ENCODE measurements around the gene TNFRSF1B.

TNFRSF1B gene

DNA sequence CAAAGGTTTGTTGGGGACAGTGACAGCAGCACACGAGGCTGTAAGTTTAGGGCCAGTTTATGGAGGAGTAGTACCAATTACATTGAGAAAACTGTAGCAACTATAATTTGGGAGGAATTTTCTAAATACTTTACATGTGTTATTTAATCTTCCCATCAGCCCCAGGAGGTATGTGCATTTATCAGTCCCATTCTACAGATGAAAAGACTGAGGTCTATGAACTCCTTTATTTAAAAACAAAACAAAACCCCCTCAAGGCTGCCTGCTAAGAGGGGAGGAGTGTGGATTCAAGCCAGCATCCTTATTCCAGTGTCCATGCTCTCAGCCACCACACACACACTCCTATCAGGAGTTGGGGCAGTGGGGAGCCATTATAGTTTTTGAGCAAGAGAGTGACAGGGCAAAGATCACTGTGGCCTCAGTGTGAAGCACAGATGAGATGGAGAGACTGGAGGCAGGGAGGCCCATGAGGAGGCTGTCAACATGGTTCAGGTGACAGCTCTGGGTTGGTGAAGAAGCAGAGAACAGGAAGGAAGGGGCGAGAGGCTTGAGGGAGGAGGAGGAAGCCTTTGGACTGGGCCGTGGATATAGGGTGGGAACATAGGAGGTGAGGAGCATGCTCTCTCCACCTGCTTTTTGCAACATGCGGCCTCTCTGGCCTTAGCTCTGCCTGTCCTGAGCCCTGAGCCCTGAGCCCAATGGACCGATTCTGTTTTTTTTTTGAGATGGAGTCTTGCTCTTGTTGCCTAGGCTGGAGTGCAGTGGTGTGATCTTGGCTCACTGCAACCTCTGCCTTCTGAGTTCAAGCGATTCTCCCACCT, 9.7 kb downstream of the TNFRSF1B start:
- DNase-seq = no peak

DNA sequence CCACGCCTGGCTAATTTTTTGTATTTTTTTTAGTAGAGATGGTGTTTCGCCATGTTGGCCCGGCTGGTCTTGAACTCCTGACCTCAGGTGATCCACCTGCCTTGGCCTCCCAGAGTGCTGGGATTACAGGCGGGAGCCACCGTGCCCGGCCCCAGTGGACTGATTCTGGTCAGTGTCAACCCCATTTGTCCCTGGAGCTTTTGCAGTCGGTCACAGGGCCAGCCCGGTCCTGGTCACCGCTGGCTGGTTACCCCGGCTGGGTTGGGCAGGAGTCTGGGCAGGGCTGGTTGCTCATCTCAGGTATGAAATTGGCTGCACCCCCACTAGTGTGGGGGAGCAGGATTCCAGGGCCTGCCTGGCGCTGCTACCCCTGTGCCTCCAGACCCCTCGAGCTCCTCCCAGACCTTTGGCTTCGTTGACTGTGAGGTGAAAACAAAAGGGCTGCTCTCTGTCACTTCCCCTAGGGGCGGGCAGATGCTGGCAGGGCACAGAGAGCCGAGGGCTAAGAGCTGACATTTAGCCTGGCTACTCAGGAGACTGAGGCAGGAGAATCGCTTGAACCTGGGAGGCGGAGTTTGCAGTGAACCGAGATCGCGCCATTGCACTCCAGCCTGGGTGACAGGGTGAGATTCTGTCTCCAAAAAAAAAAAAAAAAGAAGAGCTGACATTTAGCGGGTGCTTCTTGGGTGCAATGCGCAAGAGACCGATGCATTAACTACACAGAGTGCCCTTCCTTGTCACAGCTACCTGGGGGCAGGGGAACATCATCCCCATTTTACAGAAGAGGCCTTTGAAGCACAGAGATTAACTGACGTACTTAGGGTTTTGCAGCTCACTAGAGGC, 10.6 kb downstream of the TNFRSF1B start:
- no peak for DNase-seq

DNA sequence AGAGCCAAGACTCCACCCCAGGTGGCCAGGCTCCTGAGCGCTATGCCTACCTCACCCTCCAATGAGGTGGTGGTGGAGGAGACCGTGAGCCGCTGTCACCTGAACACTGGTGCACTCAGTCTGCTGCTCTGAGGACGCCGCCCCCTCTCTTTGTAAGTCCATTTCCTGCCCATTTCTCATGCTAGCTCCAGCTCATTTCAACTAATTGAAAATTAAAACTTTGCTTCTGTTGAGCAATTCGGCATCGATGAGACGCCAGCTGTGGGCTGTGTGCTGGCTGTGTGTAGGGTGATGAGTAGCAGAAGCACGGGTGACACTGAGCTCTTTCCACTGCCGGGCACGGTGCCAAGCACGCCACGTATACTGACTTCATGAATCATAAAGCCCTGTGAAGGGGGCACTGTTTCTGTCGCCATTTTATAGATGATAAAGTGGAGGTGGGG, 11.2 kb downstream of the TNFRSF1B start:
- peak; percentile 96 for DNase-seq

DNA sequence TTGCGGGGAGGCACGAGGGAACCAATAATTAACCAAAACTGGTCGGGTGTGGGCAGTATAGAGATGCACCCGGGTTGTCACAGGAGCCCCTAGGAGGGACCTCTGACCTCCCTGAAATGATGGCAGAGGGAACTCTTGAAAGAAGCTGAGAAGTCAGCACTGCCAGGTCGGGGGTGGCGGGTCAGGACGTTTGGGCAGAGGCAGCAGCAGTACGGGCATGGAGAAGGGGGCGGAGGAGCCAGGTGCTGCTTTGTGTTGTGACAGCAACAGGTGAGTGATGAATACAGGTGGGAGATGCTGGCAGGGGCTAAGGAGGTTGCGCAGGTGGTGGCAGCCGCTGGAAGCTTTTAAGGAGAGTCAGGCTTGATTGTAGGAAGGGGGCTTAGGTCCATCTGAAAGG, 11.7 kb downstream of the TNFRSF1B start:
- DNase-seq = no peak

DNA sequence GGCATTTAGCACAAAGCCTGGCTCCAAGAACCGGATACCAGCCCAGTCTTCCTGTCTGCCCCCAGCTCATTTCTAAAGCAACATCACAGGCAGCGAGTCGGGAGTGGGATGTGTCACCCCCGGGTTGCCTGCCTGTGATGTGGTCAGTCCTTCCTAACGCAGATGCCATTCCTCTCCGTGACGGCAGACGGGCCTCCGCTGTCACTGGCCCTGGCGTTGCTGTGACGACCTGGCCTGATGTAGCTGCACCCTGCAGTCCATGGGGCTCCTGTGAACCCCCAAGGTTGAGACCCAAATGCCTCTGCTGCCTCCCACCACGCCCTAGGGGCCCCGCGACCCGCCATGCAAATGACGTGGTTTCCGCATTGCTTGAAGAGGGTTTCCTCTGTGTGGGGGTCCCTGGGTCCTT, 12.3 kb downstream of the TNFRSF1B start:
- peak; percentile 90 for DNase-seq

DNA sequence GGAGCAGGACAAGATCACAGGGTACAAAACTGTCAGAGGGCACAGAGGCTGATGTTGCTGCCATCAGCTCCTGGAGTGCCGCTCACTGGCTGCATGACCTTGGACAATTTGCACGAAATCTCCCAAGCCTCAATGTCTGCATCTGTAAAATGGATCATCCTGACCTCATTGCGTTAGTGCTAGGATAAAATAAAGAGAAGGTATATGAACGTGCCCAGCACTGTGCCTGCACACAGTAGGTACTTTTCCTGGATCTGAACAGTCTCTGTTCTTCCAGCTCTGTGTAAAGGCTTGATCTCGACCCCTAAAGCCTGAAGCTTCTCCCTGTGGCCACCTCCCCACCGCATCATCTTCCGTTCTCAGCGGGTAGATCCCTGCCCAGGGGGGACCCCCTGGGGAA, 12.9 kb downstream of the TNFRSF1B start:
- no peak for DNase-seq

DNA sequence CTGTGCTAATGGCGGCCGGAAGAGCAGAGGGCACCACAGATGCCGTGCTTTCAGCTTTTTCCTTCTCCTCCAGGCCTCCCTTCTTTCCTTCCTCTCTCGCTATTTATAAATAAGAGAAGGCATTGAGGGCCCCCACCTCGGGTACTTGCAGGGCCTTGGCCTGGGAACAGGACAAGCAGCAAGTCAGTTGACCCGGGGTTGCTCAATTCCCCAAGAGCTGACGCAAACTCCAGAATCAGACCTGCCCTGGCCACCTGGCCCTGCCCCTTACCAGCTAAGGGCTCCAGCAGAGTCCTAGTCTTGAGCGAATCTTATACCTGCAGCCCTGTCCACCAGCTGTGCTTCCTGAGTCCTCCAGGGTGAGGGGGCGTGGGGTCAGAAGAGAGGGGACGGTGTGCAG, 13.5 kb downstream of the TNFRSF1B start:
- DNase-seq = no peak

DNA sequence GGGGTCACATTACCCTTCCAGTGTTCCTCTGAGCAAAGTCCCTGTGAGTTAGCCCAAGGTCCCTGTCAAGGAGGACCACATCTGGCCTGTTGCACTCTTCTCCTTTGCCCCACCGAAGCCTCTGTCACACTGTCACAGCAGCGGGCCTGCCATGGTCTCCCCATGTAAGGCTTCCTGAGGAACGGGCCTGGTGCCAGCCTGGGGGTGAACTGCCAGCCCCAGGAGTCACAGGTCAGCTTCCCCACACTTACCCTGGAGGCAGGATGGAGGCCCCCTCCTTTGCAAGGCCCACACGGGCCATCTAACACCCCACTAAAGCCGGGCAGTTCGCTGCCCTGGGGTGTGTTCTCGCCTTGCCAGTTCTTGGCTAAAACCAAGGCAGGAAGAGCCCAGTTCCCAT, 14.1 kb downstream of the TNFRSF1B start:
- no peak for DNase-seq

DNA sequence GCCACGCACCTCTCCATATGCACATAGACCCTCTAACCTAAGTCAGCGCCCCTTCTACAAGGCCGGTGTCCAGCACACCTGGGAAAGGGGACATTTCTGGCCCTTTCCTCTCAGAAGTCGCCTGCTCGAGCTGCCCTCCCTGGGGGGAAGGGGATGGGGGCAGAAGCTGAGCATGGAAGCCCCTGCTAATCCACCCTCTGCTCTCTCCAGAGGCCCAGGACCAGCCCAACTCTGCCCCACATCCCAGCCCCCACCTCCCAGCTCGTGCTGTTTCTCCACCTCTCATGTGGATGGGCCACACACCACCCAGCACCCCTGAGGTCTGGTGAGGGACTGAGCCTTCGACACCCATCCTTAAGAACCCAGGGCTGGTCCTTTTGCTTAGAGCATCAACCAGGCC, 14.8 kb downstream of the TNFRSF1B start:
- DNase-seq = no peak

DNA sequence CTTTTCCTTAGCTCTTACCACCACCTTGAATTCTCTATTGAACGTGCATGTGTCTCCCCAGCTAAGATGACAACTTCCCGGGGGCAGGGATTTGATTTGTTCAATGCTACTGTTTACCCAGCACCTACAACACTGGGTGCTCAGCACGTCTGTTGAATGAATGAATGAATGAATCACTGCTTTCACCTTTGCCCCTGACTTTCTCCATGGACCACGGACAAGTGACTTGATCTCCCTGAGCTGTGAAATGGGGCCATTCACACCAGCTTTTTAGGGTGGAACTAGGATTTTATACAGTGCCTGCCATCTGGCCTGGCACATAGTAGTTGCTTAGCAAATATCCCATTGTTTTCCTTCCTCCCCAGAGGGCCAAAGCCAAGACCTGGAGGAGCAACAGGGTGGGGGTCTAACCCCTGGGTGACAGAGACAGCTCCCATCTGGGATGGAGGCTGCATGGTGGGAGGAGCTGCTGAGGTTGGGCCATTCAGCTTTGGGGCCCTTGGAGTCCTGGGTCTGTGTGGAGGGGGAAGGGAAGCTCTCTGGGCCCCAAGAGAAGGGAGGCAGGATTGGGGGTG, 15.7 kb downstream of the TNFRSF1B start:
- DNase-seq = no peak

DNA sequence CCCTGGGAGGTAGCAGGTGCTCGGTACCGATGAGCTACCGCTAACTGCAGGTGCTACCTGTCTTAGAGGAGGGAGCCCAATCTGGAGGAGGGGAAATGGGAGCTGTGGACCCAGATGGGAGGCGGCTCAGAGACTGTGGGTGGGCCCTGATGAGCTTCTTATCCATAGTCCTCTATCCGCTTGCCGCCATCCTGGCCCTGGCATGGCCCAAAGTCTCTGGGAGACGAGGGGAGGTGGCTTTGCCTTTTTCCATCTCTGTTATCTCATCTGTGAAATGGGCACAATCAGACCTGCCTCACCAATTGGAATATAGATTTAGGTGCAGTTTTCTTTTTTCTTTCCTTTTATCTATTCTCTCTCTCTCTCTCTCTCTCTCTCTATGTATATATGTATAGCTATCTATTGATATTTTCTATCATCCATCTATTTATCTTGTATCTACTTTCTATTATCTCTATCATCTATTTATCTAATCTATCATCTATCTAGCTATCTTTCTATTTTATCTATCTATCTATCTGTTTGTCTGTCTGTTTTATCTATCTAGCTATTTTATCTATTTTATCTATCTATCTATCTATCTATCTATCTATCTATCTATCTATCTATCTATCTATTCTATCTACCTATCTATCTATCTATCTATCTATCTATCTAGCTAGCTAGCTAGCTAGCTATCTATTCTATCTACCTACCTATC, 16.5 kb downstream of the TNFRSF1B start:
- DNase-seq = no peak

DNA sequence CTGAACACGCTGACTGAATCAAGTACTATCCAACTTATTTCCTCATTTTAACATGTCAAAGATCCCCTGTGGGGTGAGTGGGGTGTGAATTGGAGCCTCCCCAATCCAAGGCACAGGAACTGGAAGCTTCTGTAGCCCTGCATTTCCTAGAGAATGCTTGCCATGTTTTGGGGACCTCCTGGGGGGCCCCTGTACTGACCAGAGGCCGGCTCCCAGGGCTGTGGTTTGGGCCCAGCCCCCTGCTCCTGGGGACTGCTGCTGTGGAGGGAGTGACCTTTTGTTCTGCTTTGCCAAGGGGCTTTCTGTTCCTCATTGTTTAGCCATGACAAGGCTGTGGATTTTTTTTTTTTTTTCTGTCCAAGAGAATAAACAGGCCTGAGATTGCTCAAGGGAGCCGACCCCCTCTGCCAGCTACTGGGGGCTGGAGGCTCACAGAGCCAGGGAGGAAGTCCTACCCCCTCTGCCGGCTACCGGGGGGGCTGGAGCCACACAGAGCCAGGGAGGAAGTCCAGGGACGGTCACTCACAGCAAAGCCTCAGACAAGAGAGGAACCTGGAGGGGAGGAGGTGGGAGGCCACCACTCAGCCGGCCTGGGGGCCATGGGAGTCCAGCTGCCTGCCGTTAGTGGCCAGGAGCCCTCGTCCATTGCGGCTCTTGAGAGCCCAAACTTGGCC, 17.4 kb downstream of the TNFRSF1B start:
- no peak for DNase-seq

DNA sequence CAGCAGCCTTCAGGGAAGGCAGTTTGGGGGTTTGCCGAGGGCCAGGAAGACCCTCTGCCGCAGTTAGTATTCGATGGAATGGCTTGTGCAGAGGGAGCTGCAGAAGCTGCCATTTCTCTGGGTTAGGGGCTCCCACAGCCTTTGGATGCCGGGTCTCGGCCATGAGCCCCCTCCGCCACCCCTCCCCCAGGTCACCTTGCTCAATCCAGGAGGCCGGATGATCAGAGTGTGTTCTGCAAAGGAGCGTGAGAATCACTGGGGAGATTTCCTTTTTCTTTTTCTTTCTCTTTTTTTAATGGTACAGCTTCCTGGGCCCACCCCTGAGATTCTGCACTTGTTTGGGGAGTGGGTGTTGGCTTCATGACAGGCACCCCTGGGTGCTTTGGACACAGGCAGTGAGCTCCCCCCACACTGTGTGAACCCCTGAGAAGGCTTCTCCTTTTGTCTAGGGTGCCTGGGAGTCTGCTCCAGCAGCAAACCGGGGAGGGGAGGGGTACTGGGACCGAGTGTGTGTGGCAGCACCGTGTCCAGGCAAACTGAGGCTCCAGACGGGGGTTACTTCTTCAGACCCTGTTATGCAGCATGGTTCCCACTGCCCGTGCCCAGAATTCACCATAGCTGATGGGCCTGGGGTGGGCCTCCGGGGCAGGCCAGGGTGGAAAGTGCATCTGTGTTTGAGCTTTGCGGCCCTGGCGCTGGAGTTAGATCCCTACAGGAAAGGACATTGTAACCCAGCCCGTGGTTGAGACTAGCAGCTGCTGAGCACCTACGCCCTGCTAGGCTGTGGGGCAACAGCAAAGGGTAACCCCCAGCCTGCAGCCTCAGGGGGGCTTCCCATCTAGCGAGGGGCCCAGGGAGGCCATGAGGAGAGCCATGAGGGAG, 18.5 kb downstream of the TNFRSF1B start:
- DNase-seq = no peak

DNA sequence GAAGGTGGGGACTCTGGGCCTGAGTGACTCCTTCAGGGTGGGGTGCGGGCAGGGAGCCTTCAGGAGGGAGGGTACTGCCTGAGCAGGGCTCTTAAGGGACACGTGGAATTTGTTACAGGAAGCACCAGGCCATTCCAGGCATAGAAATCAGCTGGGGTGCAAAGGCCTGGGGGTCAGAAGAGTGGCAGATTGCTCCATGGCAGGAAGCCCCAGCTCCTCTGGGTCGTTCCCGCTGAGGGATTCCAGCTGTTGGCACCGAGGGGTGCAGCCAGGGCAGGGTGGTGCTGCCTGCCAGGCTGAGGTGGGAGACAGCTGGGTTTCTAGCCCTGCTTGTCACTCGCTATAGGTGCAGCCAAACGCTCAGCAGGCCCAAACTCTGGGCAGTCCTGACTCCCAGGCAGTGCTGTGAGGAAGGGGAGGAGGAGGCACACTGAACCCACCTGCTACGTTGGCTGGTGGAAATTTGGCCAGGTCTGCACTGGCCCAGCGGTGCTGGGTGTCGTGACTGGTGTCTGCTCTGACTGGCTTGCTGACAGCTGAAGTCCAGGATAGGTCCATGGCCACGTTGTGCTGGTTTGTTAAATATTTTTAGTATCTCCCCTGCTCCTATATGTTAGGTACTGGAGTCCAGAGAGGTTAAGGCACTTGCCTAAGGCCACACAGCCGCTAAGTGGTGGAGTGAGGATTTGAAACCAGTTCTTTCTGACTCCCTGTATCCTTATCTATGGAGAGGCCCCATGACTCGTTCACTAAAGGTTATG, 19.3 kb downstream of the TNFRSF1B start:
- DNase-seq = no peak

DNA sequence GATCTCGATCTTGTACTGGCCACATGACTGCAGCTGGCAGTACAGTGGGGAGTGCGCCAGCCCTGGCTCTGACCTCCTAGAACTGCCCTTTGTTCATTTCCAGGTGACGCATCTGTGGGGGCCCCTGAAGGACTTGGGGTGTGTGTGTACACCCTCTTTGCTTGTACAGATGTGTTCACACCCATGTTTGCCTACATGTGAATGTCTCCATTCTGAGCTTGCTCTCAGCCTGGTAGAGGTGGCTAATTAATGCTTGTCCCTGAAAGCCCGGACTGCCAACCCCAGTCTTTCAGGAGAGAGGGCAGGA, 19.8 kb downstream of the TNFRSF1B start:
- DNase-seq = no peak

DNA sequence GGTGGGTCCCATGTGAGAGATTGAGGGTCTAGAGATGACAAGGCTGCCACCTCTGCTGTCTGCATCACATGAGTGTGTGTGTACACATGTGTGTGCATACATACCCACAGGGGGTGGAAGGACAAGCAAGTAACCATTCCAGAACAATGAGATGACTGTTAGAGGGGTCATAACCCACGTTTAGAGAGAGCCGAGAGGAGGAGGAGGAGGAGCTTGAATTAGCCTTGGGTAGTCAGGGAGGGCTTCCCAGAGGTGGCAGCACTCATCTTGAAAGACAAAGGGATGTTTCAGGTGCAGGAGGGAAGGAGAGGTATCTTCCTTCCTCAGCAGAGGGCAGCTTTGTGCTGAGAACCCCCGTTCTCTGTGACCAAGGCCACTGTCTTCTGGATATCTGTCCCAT, 21.3 kb downstream of the TNFRSF1B start:
- DNase-seq = no peak

DNA sequence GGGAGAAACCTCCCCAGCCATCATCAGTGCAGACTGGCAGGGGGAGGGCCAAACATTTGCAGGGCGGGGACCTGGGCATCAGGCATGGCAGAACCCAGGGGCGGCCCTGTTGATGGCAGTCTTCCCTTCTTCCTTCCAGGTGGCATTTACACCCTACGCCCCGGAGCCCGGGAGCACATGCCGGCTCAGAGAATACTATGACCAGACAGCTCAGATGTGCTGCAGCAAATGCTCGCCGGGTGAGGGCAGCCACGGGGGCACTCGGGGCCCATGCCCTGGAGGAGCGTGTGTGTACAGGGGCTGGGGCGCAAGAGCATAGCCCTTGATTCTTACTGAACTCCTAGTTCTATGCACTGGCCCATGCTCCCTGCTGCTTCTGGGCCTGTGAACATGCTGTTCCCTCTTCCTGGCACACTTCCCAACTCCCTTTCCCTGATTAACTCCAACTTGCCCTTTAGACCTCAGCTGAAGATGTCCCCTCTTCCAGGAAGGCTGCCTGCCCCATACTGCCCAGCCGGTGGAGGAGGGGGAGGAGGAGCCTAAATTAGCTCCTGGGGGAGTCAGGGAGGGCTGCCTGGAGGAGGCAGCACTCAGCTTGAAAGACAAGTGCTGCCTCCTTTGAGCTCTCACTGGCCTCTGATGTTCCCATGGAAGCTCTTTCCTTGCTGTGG, 22.0 kb downstream of the TNFRSF1B start:
- no peak for DNase-seq

DNA sequence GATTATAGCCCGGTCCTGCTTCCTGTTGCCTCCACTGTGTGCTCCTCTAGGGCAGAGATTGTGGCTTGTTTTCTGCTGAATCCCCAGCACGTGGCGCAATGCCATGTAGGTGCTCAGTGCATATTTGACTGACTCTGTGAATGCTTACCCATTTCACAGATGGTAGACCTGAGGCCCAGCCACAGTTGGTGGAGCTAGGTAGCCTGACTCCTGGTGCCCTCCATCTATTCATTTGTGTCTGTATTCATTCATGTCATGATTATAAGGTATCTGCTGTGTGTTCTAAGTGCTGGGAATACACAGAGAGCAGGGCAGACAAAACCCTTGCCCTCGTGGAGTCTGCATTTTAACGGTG, 22.5 kb downstream of the TNFRSF1B start:
- DNase-seq = no peak

DNA sequence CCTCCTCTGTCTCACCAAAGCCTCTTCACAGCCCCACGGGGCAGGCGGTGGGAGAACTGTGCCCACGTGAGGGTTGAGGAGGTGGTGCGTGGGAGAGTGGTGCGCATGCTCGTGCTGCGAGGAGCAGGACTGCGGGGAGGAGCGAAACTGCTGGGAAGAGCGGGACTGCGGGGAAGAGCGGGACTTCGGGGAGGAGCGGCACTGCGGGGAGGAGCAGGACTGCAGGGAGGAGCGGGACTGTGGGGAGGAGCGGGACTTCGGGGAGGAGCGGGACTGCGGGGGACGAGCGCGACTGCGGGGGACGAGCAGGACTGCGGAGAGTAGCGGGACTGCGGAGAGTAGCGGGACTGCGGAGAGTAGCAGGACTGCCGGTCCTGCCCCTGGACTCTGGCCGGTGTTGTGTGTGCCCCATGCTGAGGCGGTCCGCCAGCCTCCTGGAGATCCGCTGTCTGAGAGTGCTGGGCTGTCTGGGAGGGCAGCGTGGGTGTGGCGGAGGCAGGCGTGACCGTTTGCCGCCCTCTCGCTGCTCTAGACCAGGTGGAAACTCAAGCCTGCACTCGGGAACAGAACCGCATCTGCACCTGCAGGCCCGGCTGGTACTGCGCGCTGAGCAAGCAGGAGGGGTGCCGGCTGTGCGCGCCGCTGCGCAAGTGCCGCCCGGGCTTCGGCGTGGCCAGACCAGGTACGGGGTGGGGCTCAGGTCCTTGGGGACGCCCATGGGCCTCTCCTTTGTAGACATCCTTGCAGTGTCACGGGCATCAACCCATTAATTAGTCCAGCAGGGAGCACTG, 24.6 kb downstream of the TNFRSF1B start:
- DNase-seq = no peak

All from effector CD4-positive, alpha-beta T cell (primary cell).